ENCODE measurements around the gene TAOK1.

- no peak for TF ChIP-seq NR3C1 (CRISPR knock-in tag; IDR thresholded peaks at IDR 0.05)
- TF ChIP-seq RERE (CRISPR knock-in tag; IDR thresholded peaks at IDR 0.05; ENCODE audit: borderline replicate concordance): no peak
- TF ChIP-seq, protein P1, sequence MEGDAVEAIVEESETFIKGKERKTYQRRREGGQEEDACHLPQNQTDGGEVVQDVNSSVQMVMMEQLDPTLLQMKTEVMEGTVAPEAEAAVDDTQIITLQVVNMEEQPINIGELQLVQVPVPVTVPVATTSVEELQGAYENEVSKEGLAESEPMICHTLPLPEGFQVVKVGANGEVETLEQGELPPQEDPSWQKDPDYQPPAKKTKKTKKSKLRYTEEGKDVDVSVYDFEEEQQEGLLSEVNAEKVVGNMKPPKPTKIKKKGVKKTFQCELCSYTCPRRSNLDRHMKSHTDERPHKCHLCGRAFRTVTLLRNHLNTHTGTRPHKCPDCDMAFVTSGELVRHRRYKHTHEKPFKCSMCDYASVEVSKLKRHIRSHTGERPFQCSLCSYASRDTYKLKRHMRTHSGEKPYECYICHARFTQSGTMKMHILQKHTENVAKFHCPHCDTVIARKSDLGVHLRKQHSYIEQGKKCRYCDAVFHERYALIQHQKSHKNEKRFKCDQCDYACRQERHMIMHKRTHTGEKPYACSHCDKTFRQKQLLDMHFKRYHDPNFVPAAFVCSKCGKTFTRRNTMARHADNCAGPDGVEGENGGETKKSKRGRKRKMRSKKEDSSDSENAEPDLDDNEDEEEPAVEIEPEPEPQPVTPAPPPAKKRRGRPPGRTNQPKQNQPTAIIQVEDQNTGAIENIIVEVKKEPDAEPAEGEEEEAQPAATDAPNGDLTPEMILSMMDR (IDR thresholded peaks at IDR 0.05 in 2 of 3, conservative IDR thresholded peaks at IDR 0.05 in 1 of 3; ENCODE audit: insufficient read depth in 2 of 3, low read depth in 1 of 3, low read length in 3 of 3): no peak
- TF ChIP-seq POLR2AphosphoS5 (IDR thresholded peaks at IDR 0.05; ENCODE audit: control insufficient read depth, insufficient read depth, low read depth, low read length): no peak
- no peak for TF ChIP-seq SPI1 (IDR thresholded peaks at IDR 0.05; ENCODE audit: borderline replicate concordance, low read depth, low read length)
- TF ChIP-seq CEBPB (tag; IDR thresholded peaks at IDR 0.05): no peak
- no peak for TF ChIP-seq POLR2A (conservative IDR thresholded peaks at IDR 0.05)
- no peak for TF ChIP-seq SMC3 (conservative IDR thresholded peaks at IDR 0.05; ENCODE audit: insufficient read depth, low read depth, low read length)
- TF ChIP-seq NR2C2 (CRISPR knock-in tag; IDR thresholded peaks at IDR 0.05): no peak
- TF ChIP-seq NR2C2 (tag; IDR thresholded peaks at IDR 0.05): no peak
These were observed 205.2 kb downstream of the TAOK1 start for GRCh38 chr17:29595107-29595942.

All from K562 (cell line).